Hepatocyte (in vitro differentiated cells): Measurements from ENCODE around the gene RBAK. TPM values are rescaled to one million over a fixed set of nuclear protein-coding genes. Genes with fewer than 3 reads are reported as not detected.

Experiments
- DNase-seq: peaks from one replicate; pipeline ENCODE4 v3.0.0-alpha.2; 2016; ENCODE audit warnings: low spot score
- H2AFZ ChIP-seq: fragments of 200-600 bp; sonication (generic); 2 replicates; pipeline ENCODE4 v1.6.0; 2016; ENCODE audit warnings: antibody characterized with exemption, mild to moderate bottlenecking
- H3K27ac ChIP-seq: fragments of 200-600 bp; sonication (generic); 2 replicates; pipeline ENCODE4 v1.5.1; 2016; ENCODE audit warnings: mild to moderate bottlenecking
- H3K27me3 ChIP-seq: fragments of 200-600 bp; sonication (generic); 2 replicates; pipeline ENCODE4 v1.6.1; 2016
- H3K36me3 ChIP-seq: fragments of 200-600 bp; sonication (generic); replicated peaks from 2 replicates; pipeline ENCODE4 v1.5.1; 2016; ENCODE audit warnings: low read depth; ENCODE audit not compliant: insufficient read depth
- H3K4me1 ChIP-seq: fragments of 200-600 bp; sonication (generic); 2 replicates; pipeline ENCODE4 v1.5.1; 2016; ENCODE audit warnings: mild to moderate bottlenecking, moderate library complexity; ENCODE audit not compliant: insufficient read depth
- H3K4me2 ChIP-seq: fragments of 200-600 bp; sonication (generic); 2 replicates; pipeline ENCODE4 v1.6.0; 2016
- H3K4me3 ChIP-seq: fragments of 200-600 bp; sonication (generic); 2 replicates; pipeline ENCODE4 v1.5.1; 2016; ENCODE audit warnings: mild to moderate bottlenecking
- H3K79me2 ChIP-seq: fragments of 200-600 bp; sonication (generic); 2 replicates; pipeline ENCODE4 v1.6.0; 2017; ENCODE audit warnings: mild to moderate bottlenecking
- H3K9me2 ChIP-seq: fragments of 200-600 bp; sonication (generic); replicated peaks from 2 replicates; pipeline ENCODE4 v1.6.0; 2017; ENCODE audit warnings: mild to moderate bottlenecking; ENCODE audit not compliant: insufficient read depth
- H3K9me3 ChIP-seq: fragments of 200-600 bp; sonication (generic); 2 replicates; pipeline ENCODE4 v1.5.1; 2016; ENCODE audit warnings: low read depth, mild to moderate bottlenecking
- H4K20me1 ChIP-seq: fragments of 200-600 bp; sonication (generic); 2 replicates; pipeline ENCODE4 v1.6.0; 2016; ENCODE audit warnings: mild to moderate bottlenecking; ENCODE audit not compliant: insufficient read depth, poor library complexity, severe bottlenecking
- CTCF ChIP-seq: fragments of 200-600 bp; sonication (generic); IDR thresholded peaks from 2 replicates; pipeline ENCODE4 v1.5.1; 2016; ENCODE audit warnings: antibody characterized with exemption, mild to moderate bottlenecking; ENCODE audit not compliant: poor library complexity
- EZH2 ChIP-seq: fragments of 200-600 bp; sonication (generic); IDR thresholded peaks from 2 replicates; pipeline ENCODE4 v1.6.1; 2016; ENCODE audit warnings: antibody characterized with exemption, mild to moderate bottlenecking, borderline replicate concordance
- EZH2phosphoT487 ChIP-seq: fragments of 200-600 bp; sonication (generic); IDR thresholded peaks from one replicate; pipeline ENCODE4 v1.6.1; 2018; ENCODE audit warnings: antibody characterized with exemption, mild to moderate bottlenecking, low read depth, moderate library complexity; ENCODE audit not compliant: unreplicated experiment, severe bottlenecking
- WGBS: methylation state at CpG from one replicate; pipeline ENCODE4 v1.1.6; 2016; ENCODE audit warnings: low lambda C conversion rate; ENCODE audit errors: missing lambda C conversion rate; 5-methylcytosine and 5-hydroxymethylcytosine counted together
- polyA plus RNA-seq: library from polyadenylated mRNA; unstranded; fragments of >200 nt; fragmentation: Nextera tagmentation; extraction: Ambion mirVana; gene quantifications from 2 replicates; pipeline ENCODE4 v1.2.1, GENCODE V29; 2016
- total RNA-seq: library from RNA; depleted of rRNA; stranded (reverse); fragments of >200 nt; gene quantifications from 2 replicates; pipeline ENCODE4 v1.2.3, GENCODE V29; 2014

RBAK gene
- total and polyA plus RNA-seq, 2 experiments from 2014 or later: 5.2 to 10.9 TPM

- Histone ChIP-seq H3K27ac (no peak overlapping the region), H2AFZ (no peak overlapping the region), H3K9me2 (no peaks in the 10 kb centered on the region)
These were observed 46.8 kb upstream of the RBAK start for GRCh38 chr7:4998910-4999309.

DNA sequence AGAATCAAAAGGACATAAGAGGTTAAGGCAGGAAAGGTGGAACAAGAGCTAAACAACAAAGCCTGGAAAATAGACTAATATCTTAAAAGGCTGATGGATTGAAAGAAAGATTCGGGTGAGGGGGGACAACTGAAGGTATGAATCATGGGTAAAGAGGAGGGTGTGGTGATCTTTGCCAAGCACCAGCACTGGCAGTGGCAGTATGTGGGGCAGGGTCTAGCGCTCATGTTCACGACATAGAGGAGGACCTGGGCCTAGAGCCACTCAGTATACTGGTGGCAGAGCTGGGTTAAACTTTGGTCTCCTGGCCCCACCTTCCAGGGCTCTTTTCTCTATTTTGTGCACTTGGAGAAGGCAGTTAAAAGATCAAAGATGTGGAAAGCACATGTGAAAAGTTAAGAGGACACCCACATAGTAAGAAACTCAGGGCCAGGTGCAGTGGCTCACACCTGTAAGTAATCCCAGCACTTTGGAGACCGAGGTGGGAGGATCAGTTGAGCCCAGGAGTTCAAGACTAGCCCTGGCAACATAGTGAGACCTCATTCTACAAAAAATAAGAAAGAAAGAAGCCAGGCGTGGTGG, 46.2 kb upstream of the RBAK start:
- Histone ChIP-seq H3K9me2 (no peaks in the 10 kb centered on the region), H3K27me3 (no peaks in the 10 kb centered on the region), H3K4me2 (no peak overlapping the region), H3K4me1 (no peaks in the 10 kb centered on the region), H3K79me2 (no peaks in the 10 kb centered on the region), H3K27ac (no peak overlapping the region), H2AFZ (no peak overlapping the region), H3K4me3 (no peak overlapping the region), H3K36me3 (no peaks in the 10 kb centered on the region), H4K20me1 (no peaks in the 10 kb centered on the region), H3K9me3 (no peaks in the 10 kb centered on the region)
- no peak for DNase-seq
- 96% methylated on average over 5 of the region's 5 CpGs for WGBS
- TF ChIP-seq EZH2phosphoT487 (no peak), CTCF (no peak), EZH2 (no peak)

More at GRCh38 chr7:4998910-4999309, 46.8 kb upstream of the RBAK start:
- Histone ChIP-seq H3K36me3 (no peaks in the 10 kb centered on the region), H3K4me3 (no peak overlapping the region), H3K4me2 (no peak overlapping the region), H3K27me3 (no peaks in the 10 kb centered on the region), H3K4me1 (no peaks in the 10 kb centered on the region), H3K9me3 (no peaks in the 10 kb centered on the region), H3K79me2 (no peaks in the 10 kb centered on the region), H4K20me1 (no peaks in the 10 kb centered on the region)
- 92% methylated on average over 7 of the region's 7 CpGs for WGBS
- no peak for TF ChIP-seq CTCF
- TF ChIP-seq EZH2: no peak
- TF ChIP-seq EZH2phosphoT487: no peak
- DNase-seq: no peak

DNA sequence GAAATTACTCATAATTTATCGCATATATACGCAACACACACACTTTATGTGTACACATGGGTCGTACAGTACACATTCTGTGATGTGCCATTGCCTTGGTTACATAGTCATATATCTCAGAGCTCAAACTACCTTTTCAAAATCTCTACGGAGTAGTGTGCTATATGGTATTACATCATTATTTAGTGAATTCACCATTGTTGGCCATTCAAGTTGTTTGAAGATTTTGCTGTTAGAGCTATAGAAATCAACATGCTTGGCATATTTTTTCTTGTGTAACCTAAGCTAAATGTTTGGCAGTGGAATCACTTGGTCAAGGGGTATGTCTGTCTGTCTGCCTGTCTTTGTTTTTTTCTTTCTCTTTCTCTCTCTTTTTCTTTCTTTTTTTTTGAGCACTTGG, 44.7 kb upstream of the RBAK start:
- H3K4me1 ChIP-seq: no peaks in the 10 kb centered on the region
- no peak overlapping the region for H3K4me2 ChIP-seq
- TF ChIP-seq CTCF: no peak
- TF ChIP-seq EZH2phosphoT487: no peak
- no peak for TF ChIP-seq EZH2
- no peaks in the 10 kb centered on the region for H3K27me3 ChIP-seq
- WGBS: 96% methylated on average over 4 of the region's 4 CpGs
- H3K9me2 ChIP-seq: no peaks in the 10 kb centered on the region
- no peaks in the 10 kb centered on the region for H3K36me3 ChIP-seq
- DNase-seq: no peak
- H3K79me2 ChIP-seq: no peaks in the 10 kb centered on the region
- no peak overlapping the region for H2AFZ ChIP-seq
- H3K27ac ChIP-seq: no peak overlapping the region
- H3K9me3 ChIP-seq: no peaks in the 10 kb centered on the region
- no peak overlapping the region for H3K4me3 ChIP-seq
- H4K20me1 ChIP-seq: no peaks in the 10 kb centered on the region

- Histone ChIP-seq H3K79me2 (no peaks in the 10 kb centered on the region), H3K4me1 (no peaks in the 10 kb centered on the region), H3K27ac (no peak overlapping the region), H3K4me3 (no peak overlapping the region), H3K36me3 (no peaks in the 10 kb centered on the region), H3K4me2 (no peak overlapping the region), H3K9me3 (no peaks in the 10 kb centered on the region), H3K27me3 (no peaks in the 10 kb centered on the region), H4K20me1 (no peaks in the 10 kb centered on the region), H2AFZ (no peak overlapping the region), H3K9me2 (no peaks in the 10 kb centered on the region)
- 96% methylated on average over 5 of the region's 5 CpGs for WGBS
- no peak for DNase-seq
- no peak for TF ChIP-seq EZH2phosphoT487
- TF ChIP-seq CTCF: no peak
- TF ChIP-seq EZH2: no peak
These were observed 43.7 kb upstream of the RBAK start for GRCh38 chr7:5001911-5002310.
